GM19468 (cell line): ENCODE results near the gene CGRRF1.

Experiments
- ATAC-seq: cut with Tn5 transposase; IDR thresholded peaks from one replicate; pipeline ENCODE4 v1.9.1; 2021; ENCODE audit warnings: mild to moderate bottlenecking, moderate library complexity, moderate number of reproducible peaks; ENCODE audit not compliant: unreplicated experiment; ENCODE audit errors: extremely low read depth

CGRRF1 gene

GRCh38 chr14:54568821-54569595 lies 59.3 kb downstream of the CGRRF1 start:
- no peak for ATAC-seq

GRCh38 chr14:54570047-54570446 lies 60.3 kb downstream of the CGRRF1 start:
- no peak for ATAC-seq

- ATAC-seq: no peak
Observed at GRCh38 chr14:54570631-54571415, 61.1 kb downstream of the CGRRF1 start.

GRCh38 chr14:54572316-54572715 lies 62.6 kb downstream of the CGRRF1 start:
- ATAC-seq: no peak

- ATAC-seq: no peak
Observed at GRCh38 chr14:54574528-54574927, 64.8 kb downstream of the CGRRF1 start.

- ATAC-seq: no peak
Observed at GRCh38 chr14:54577494-54577893, 67.8 kb downstream of the CGRRF1 start.

- ATAC-seq: no peak
Observed at GRCh38 chr14:54577977-54578376, 68.3 kb downstream of the CGRRF1 start.

GRCh38 chr14:54579621-54580020 lies 69.9 kb downstream of the CGRRF1 start:
- no peak for ATAC-seq

GRCh38 chr14:54580933-54581332 lies 71.2 kb downstream of the CGRRF1 start:
- ATAC-seq: no peak

GRCh38 chr14:54582334-54582733 lies 72.6 kb downstream of the CGRRF1 start:
- ATAC-seq: no peak

- no peak for ATAC-seq
Observed at GRCh38 chr14:54584097-54584496, 74.4 kb downstream of the CGRRF1 start.

- no peak for ATAC-seq
Observed at GRCh38 chr14:54585214-54585613, 75.5 kb downstream of the CGRRF1 start.
